ENCODE data around the gene NXPH1. TPM values are rescaled to one million over a fixed set of nuclear protein-coding genes. Genes with fewer than 3 reads are reported as not detected.

The NXPH1 gene
- total and polyA plus RNA-seq, 5 donors, result not detected

- H3K9me3 ChIP-seq (ENCODE audit: control insufficient read depth, low read length), result no peaks in the 10 kb centered on the region
- no peak overlapping the region for H3K27ac ChIP-seq (ENCODE audit: low read length)
- intact Hi-C loops (cut with DNase I), result no loop called here
- no peak overlapping the region for H3K4me3 ChIP-seq (ENCODE audit: low read length)
- H3K27me3 ChIP-seq (ENCODE audit: control insufficient read depth, insufficient read depth), result no peaks in the 10 kb centered on the region
- H3K4me1 ChIP-seq (ENCODE audit: control insufficient read depth, insufficient read depth, low read length), result no peaks in the 10 kb centered on the region
- no peak for ATAC-seq
- DNase-seq, result no peak
- WGBS, result 76% methylated on average over 4 of the region's 4 CpGs
Measured at GRCh38 chr7:8567626-8568025, 134.2 kb downstream of the NXPH1 start.

DNA sequence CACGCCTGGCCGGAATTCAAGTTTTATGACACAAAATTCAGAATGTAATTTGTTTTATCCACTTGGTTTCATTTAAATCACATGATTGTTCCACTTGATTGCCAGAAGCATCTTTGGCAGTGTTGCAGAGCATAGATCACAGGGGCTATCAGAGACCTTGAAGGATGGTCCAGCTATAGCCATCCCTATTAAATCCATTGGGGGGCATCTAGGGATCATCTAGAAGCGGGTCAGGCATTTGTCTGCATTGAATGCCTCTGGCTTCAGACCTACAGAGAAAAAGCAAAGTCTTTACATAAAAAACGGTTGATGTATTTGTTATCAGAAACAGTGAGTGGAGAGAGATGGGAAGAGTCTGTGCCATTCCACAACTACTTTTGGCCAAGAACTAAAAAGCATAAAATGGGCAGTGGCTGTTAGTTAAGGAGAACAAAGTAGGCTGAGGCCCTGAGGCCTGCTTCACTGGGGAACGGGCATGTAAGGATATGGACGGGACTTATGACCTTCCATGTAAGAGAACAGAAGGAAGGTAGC, 146.3 kb downstream of the NXPH1 start:
- Histone ChIP-seq H3K4me3 (ENCODE audit: low read length) (no peak overlapping the region), H3K9me3 (ENCODE audit: control insufficient read depth, low read length) (peaks cover 2% of the 10 kb centered on the region), H3K27ac (ENCODE audit: low read length) (no peak overlapping the region), H3K27me3 (ENCODE audit: control insufficient read depth, insufficient read depth) (no peaks in the 10 kb centered on the region), H3K4me1 (ENCODE audit: control insufficient read depth, insufficient read depth, low read length) (no peaks in the 10 kb centered on the region)
- intact Hi-C loops (cut with DNase I), result no loop called here
- DNase-seq (no peak), ATAC-seq (no peak)
- 77% methylated on average over 6 of the region's 6 CpGs for WGBS

DNA sequence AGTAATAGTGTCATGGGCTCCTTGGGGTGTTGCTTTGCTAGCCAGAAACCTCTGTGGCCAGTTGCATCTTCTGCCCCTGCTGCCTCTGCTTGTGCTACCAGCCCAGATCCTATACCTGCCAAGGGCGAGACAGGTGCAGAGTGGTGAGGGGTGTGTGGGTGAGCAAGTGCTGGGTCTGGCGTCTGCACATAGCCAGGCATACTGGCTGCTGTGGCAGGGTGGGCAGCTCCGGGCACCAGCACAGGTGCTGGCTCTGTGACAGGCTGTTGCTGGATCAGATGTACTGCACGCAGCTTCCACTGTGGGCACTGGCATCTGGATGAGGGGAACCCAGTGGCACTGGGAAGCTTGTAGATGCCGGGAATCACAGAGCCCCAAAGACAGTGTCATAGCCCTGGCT, 148.4 kb downstream of the NXPH1 start:
- H3K4me1 ChIP-seq (ENCODE audit: control insufficient read depth, insufficient read depth, low read length), result no peaks in the 10 kb centered on the region
- H3K9me3 ChIP-seq (ENCODE audit: control insufficient read depth, low read length), result peaks cover 2% of the 10 kb centered on the region
- ATAC-seq (no peak), DNase-seq (peak in 1 of 3 donors; percentile 25)
- WGBS, result 90% methylated on average over 5 of the region's 5 CpGs
- intact Hi-C loops (cut with DNase I), result no loop called here
- H3K27me3 ChIP-seq (ENCODE audit: control insufficient read depth, insufficient read depth), result no peaks in the 10 kb centered on the region
- H3K27ac ChIP-seq (ENCODE audit: low read length), result no peak overlapping the region
- H3K4me3 ChIP-seq (ENCODE audit: low read length), result no peak overlapping the region

- H3K27me3 ChIP-seq (ENCODE audit: control insufficient read depth, insufficient read depth), result no peaks in the 10 kb centered on the region
- peak in 1 of 2 donors; percentile 31 for ATAC-seq
- no peak overlapping the region for H3K27ac ChIP-seq (ENCODE audit: low read length)
- no peaks in the 10 kb centered on the region for H3K4me1 ChIP-seq (ENCODE audit: control insufficient read depth, insufficient read depth, low read length)
- H3K4me3 ChIP-seq (ENCODE audit: low read length), result no peak overlapping the region
- intact Hi-C loops (cut with DNase I), result no loop called here
- 79% methylated on average over 3 of the region's 3 CpGs for WGBS
- H3K9me3 ChIP-seq (ENCODE audit: control insufficient read depth, low read length), result no peaks in the 10 kb centered on the region
- peak in 1 of 3 donors; percentile 20 for DNase-seq
Measured at GRCh38 chr7:8582728-8583127, 149.3 kb downstream of the NXPH1 start.

DNA sequence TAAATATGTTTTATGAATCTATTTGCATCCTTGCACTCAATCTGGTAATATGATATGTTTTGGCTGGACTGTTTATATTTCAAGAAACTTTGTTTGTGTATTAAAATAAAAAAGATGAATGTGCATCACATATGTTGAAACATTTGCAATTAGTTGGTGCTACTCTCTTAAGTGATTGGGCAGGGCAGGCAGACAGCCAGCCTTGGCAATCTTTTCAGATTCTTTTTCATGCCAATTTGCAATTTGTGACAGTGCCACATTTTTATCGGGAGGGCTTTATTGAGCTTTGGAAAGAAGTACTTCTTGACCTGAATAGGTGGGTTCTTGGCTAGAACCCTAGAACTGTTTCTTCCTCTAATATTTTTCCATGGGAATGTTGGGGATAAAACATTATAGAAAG, 152.2 kb downstream of the NXPH1 start:
- 83% methylated on average over 1 of the region's 1 CpG for WGBS
- Histone ChIP-seq H3K27me3 (ENCODE audit: control insufficient read depth, insufficient read depth) (no peaks in the 10 kb centered on the region), H3K9me3 (ENCODE audit: control insufficient read depth, low read length) (no peaks in the 10 kb centered on the region), H3K4me1 (ENCODE audit: control insufficient read depth, insufficient read depth, low read length) (no peaks in the 10 kb centered on the region), H3K27ac (ENCODE audit: low read length) (no peak overlapping the region), H3K4me3 (ENCODE audit: low read length) (no peak overlapping the region)
- intact Hi-C loops (cut with DNase I), result no loop called here
- no peak for DNase-seq
- ATAC-seq, result no peak

DNA sequence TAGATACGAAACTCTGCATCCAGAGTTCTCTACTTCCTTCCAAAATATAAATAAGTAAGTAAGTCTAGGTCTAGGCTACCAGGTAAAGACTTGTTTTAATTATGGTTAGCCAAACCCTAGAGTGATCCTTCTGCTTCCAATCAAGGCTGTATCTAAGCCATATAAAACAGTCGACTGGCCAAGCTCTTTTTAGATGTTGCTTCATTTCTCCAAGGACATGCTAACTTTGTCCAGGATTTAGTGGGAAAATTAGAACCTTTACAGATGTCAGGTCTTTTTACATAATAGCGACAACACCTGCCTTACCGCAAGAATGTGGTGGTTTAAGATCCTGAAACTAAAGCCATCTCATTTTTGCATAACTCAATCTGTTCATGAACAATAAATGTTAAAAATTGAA, 156.8 kb downstream of the NXPH1 start:
- no peak for ATAC-seq
- DNase-seq, result no peak
- 84% methylated on average over 4 of the region's 4 CpGs for WGBS
- Histone ChIP-seq H3K4me3 (ENCODE audit: low read length) (no peak overlapping the region), H3K4me1 (ENCODE audit: control insufficient read depth, insufficient read depth, low read length) (no peaks in the 10 kb centered on the region), H3K27ac (ENCODE audit: low read length) (no peak overlapping the region), H3K27me3 (ENCODE audit: control insufficient read depth, insufficient read depth) (no peaks in the 10 kb centered on the region), H3K9me3 (ENCODE audit: control insufficient read depth, low read length) (no peaks in the 10 kb centered on the region)
- intact Hi-C loops (cut with DNase I), result no loop called here

DNA sequence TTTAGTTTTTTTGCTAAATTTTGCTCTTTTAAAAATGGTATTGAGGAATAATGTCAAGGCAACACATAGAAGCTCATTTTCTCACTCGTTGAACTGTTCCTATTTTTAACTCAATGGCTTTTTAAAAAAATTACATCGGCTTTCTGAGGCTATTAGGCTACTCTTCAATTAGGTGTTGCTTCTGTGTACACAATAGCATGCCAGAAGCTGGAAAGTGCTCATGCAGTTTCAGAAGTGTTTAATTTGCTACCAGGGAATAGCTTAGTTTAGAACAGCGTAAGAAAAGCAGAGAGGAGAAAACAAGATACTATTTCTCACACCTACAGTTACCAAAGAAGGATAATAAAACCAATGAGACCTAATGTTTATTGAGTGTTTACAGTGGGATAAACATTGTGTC, 157.4 kb downstream of the NXPH1 start:
- Histone ChIP-seq H3K4me1 (ENCODE audit: control insufficient read depth, insufficient read depth, low read length) (no peaks in the 10 kb centered on the region), H3K4me3 (ENCODE audit: low read length) (no peak overlapping the region), H3K9me3 (ENCODE audit: control insufficient read depth, low read length) (no peaks in the 10 kb centered on the region), H3K27ac (ENCODE audit: low read length) (no peak overlapping the region), H3K27me3 (ENCODE audit: control insufficient read depth, insufficient read depth) (no peaks in the 10 kb centered on the region)
- ATAC-seq (no peak), DNase-seq (no peak)
- intact Hi-C loops (cut with DNase I), result no loop called here
- WGBS, result 64% methylated on average over 3 of the region's 3 CpGs

- no peak for DNase-seq
- intact Hi-C loops (cut with DNase I), result no loop called here
- Histone ChIP-seq H3K9me3 (ENCODE audit: control insufficient read depth, low read length) (no peaks in the 10 kb centered on the region), H3K27ac (ENCODE audit: low read length) (no peak overlapping the region), H3K27me3 (ENCODE audit: control insufficient read depth, insufficient read depth) (no peaks in the 10 kb centered on the region), H3K4me3 (ENCODE audit: low read length) (no peak overlapping the region), H3K4me1 (ENCODE audit: control insufficient read depth, insufficient read depth, low read length) (no peaks in the 10 kb centered on the region)
- ATAC-seq, result no peak
Measured at GRCh38 chr7:8591289-8591688, 157.9 kb downstream of the NXPH1 start.

GRCh38 chr7:8592167-8592566, 158.8 kb downstream of the NXPH1 start:
- intact Hi-C loops (cut with DNase I), result no loop called here

GRCh38 chr7:8594115-8594514, 160.7 kb downstream of the NXPH1 start:
- 34% methylated on average over 5 of the region's 5 CpGs for WGBS
- H3K27ac ChIP-seq (ENCODE audit: low read length), result no peak overlapping the region
- no peaks in the 10 kb centered on the region for H3K9me3 ChIP-seq (ENCODE audit: control insufficient read depth, low read length)
- no peak overlapping the region for H3K4me3 ChIP-seq (ENCODE audit: low read length)
- no peaks in the 10 kb centered on the region for H3K27me3 ChIP-seq (ENCODE audit: control insufficient read depth, insufficient read depth)
- DNase-seq (no peak), ATAC-seq (no peak)
- intact Hi-C loops (cut with DNase I), result no loop called here
- no peaks in the 10 kb centered on the region for H3K4me1 ChIP-seq (ENCODE audit: control insufficient read depth, insufficient read depth, low read length)

More at GRCh38 chr7:8592167-8592566, 158.8 kb downstream of the NXPH1 start:
- Histone ChIP-seq H3K9me3 (ENCODE audit: control insufficient read depth, low read length) (no peaks in the 10 kb centered on the region), H3K27ac (ENCODE audit: low read length) (no peak overlapping the region), H3K27me3 (ENCODE audit: control insufficient read depth, insufficient read depth) (no peaks in the 10 kb centered on the region), H3K4me3 (ENCODE audit: low read length) (no peak overlapping the region), H3K4me1 (ENCODE audit: control insufficient read depth, insufficient read depth, low read length) (no peaks in the 10 kb centered on the region)
- no peak for DNase-seq
- 88% methylated on average over 2 of the region's 2 CpGs for WGBS
- ATAC-seq, result no peak

DNA sequence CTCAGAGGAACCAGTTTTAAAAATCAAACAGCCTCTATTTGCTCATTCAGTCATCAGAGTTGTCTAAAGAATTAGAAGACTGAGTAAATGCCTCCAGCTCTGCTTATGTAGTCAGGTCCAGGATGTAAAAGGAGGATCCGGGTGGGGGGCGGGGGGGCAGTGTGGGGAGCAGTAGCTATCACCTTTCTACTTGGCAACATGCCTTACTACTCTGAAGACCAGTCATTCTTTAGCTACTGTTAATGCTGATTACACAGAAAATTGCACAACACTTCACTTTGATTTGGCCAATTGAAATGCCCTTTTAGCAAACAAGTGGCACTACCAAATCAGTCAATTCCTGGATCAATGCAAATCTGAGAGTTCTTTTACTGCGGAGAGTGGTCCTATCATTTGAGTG, 164.2 kb downstream of the NXPH1 start:
- Histone ChIP-seq H3K4me3 (ENCODE audit: low read length) (no peak overlapping the region), H3K4me1 (ENCODE audit: control insufficient read depth, insufficient read depth, low read length) (no peaks in the 10 kb centered on the region), H3K27me3 (ENCODE audit: control insufficient read depth, insufficient read depth) (no peaks in the 10 kb centered on the region), H3K27ac (ENCODE audit: low read length) (no peak overlapping the region), H3K9me3 (ENCODE audit: control insufficient read depth, low read length) (no peaks in the 10 kb centered on the region)
- WGBS, result 70% methylated on average over 3 of the region's 3 CpGs
- DNase-seq (no peak), ATAC-seq (no peak)
- intact Hi-C loops (cut with DNase I), result no loop called here

- no peak for ATAC-seq
- WGBS, result 79% methylated on average over 2 of the region's 2 CpGs
- Histone ChIP-seq H3K4me1 (ENCODE audit: control insufficient read depth, insufficient read depth, low read length) (no peaks in the 10 kb centered on the region), H3K4me3 (ENCODE audit: low read length) (no peak overlapping the region), H3K9me3 (ENCODE audit: control insufficient read depth, low read length) (no peaks in the 10 kb centered on the region), H3K27me3 (ENCODE audit: control insufficient read depth, insufficient read depth) (no peaks in the 10 kb centered on the region), H3K27ac (ENCODE audit: low read length) (no peak overlapping the region)
- intact Hi-C loops (cut with DNase I), result no loop called here
- no peak for DNase-seq
Measured at GRCh38 chr7:8601121-8601520, 167.7 kb downstream of the NXPH1 start.

Data from right cardiac atrium (tissue), 5 donors.